ENCODE results near the gene WDR44. TPM values are rescaled to one million over a fixed set of nuclear protein-coding genes. Genes with fewer than 3 reads are reported as not detected.
A peak's percentile ranks its signal among the peaks of the same experiment; 100 is the strongest.

Gene WDR44
- total and polyA plus RNA-seq, 10 of the 15 experiments (the other 5 are each of a cell fraction or from before 2014, with no cell fraction given) = 3.4 to 14.0 (median 11.6) TPM

DNA sequence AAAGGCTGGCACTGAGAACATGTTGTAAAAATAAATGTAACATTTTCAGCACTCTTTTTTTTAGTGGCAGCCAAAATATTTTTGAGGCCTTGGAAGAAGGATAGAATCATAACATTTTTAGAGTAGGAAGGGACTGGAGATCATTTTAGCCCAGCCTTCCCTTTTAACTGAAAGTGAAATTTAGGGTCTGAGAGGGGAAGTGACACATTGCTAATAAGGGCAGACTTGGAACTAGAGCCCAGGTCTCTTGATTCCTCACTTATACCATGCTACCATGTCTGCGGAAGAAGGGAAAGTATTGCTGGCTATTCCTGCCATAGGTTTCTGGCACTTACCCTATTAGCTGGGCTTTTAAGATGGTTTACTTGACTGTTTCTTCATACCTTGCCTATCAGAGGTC is 4.8 kb downstream of the WDR44 start:
- no peak overlapping the region for H3K9ac ChIP-seq (ENCODE audit: control insufficient read depth, insufficient read depth, low read length)
- in situ Hi-C loops (cut with MboI) (no loop called here), intact Hi-C loops (cut with micrococcal nuclease; ENCODE audit: unreplicated experiment) (no loop called here)
- H3K27me3 ChIP-seq (replicated peaks in 1 of 2; ENCODE audit: control insufficient read depth in 2 of 2, insufficient read depth in 2 of 2, low read length in 1 of 2) = no peaks in the 10 kb centered on the region
- no peaks in the 10 kb centered on the region for H3K36me3 ChIP-seq (ENCODE audit: control insufficient read depth in 2 of 2, insufficient read depth in 2 of 2, low read length in 1 of 2)
- peaks cover 59% of the 10 kb centered on the region for H3K79me2 ChIP-seq (ENCODE audit: control insufficient read depth, insufficient read depth, low read length)
- CTCF ChIA-PET = no interaction called here
- peak overlapping the region; percentile 11 for H3K4me2 ChIP-seq (ENCODE audit: control insufficient read depth, insufficient read depth)
- no peak for TF ChIP-seq NR2F1 (conservative IDR thresholded peaks at IDR 0.05)
- TF ChIP-seq, protein P1, sequence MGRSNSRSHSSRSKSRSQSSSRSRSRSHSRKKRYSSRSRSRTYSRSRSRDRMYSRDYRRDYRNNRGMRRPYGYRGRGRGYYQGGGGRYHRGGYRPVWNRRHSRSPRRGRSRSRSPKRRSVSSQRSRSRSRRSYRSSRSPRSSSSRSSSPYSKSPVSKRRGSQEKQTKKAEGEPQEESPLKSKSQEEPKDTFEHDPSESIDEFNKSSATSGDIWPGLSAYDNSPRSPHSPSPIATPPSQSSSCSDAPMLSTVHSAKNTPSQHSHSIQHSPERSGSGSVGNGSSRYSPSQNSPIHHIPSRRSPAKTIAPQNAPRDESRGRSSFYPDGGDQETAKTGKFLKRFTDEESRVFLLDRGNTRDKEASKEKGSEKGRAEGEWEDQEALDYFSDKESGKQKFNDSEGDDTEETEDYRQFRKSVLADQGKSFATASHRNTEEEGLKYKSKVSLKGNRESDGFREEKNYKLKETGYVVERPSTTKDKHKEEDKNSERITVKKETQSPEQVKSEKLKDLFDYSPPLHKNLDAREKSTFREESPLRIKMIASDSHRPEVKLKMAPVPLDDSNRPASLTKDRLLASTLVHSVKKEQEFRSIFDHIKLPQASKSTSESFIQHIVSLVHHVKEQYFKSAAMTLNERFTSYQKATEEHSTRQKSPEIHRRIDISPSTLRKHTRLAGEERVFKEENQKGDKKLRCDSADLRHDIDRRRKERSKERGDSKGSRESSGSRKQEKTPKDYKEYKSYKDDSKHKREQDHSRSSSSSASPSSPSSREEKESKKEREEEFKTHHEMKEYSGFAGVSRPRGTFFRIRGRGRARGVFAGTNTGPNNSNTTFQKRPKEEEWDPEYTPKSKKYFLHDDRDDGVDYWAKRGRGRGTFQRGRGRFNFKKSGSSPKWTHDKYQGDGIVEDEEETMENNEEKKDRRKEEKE (IDR thresholded peaks at IDR 0.05) = no peak
- no peak for TF ChIP-seq PAX8 (IDR thresholded peaks at IDR 0.05)
- no peak for TF ChIP-seq MYC (IDR thresholded peaks at IDR 0.05; ENCODE audit: insufficient read depth, insufficient read length, insufficient replicate concordance, low read length, severe bottlenecking)
- no peak for TF ChIP-seq NFXL1 (IDR thresholded peaks at IDR 0.05; ENCODE audit: borderline replicate concordance)
- TF ChIP-seq, protein P2, sequence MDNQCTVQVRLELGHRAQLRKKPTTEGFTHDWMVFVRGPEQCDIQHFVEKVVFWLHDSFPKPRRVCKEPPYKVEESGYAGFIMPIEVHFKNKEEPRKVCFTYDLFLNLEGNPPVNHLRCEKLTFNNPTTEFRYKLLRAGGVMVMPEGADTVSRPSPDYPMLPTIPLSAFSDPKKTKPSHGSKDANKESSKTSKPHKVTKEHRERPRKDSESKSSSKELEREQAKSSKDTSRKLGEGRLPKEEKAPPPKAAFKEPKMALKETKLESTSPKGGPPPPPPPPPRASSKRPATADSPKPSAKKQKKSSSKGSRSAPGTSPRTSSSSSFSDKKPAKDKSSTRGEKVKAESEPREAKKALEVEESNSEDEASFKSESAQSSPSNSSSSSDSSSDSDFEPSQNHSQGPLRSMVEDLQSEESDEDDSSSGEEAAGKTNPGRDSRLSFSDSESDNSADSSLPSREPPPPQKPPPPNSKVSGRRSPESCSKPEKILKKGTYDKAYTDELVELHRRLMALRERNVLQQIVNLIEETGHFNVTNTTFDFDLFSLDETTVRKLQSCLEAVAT (IDR thresholded peaks at IDR 0.05) = no peak
- TF ChIP-seq FOXM1 (IDR thresholded peaks at IDR 0.05; ENCODE audit: low read depth, low read length) = no peak
- peak in 1 of 2 experiments; percentile 39; a peak in 2 of 4 replicates for TF ChIP-seq IKZF2 (IDR thresholded peaks at IDR 0.05)
- TF ChIP-seq, protein P3, sequence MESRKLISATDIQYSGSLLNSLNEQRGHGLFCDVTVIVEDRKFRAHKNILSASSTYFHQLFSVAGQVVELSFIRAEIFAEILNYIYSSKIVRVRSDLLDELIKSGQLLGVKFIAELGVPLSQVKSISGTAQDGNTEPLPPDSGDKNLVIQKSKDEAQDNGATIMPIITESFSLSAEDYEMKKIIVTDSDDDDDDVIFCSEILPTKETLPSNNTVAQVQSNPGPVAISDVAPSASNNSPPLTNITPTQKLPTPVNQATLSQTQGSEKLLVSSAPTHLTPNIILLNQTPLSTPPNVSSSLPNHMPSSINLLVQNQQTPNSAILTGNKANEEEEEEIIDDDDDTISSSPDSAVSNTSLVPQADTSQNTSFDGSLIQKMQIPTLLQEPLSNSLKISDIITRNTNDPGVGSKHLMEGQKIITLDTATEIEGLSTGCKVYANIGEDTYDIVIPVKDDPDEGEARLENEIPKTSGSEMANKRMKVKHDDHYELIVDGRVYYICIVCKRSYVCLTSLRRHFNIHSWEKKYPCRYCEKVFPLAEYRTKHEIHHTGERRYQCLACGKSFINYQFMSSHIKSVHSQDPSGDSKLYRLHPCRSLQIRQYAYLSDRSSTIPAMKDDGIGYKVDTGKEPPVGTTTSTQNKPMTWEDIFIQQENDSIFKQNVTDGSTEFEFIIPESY (IDR thresholded peaks at IDR 0.05) = no peak
- TF ChIP-seq MEF2A (IDR thresholded peaks at IDR 0.05; ENCODE audit: insufficient read depth, low read depth, low read length) = no peak
- TF ChIP-seq SPI1 (IDR thresholded peaks at IDR 0.05; ENCODE audit: borderline replicate concordance, insufficient read depth, low read depth, low read length) = peak; percentile 85
- TF ChIP-seq SRF (IDR thresholded peaks at IDR 0.05; ENCODE audit: low read depth in 2 of 2, low read length in 2 of 2) = peak; percentile 14 to 43; a peak in 1 of 4 replicates
- TF ChIP-seq LARP7 (IDR thresholded peaks at IDR 0.05) = no peak
- no peak for TF ChIP-seq IRF4 (IDR thresholded peaks at IDR 0.05; ENCODE audit: low read depth, low read length)
- no peak for TF ChIP-seq ATF7 (IDR thresholded peaks at IDR 0.05; ENCODE audit: low read depth)
- TF ChIP-seq JUNB (IDR thresholded peaks at IDR 0.05) = no peak
- TF ChIP-seq IKZF1 (conservative IDR thresholded peaks at IDR 0.05) = 0 out of 2 replicates have a peak, but pooled peaks have one; percentile 26
- H3K4me3 ChIP-seq = peak overlapping the region; percentile 51
- DNase-seq (ENCODE audit: low read depth, low spot score) (no peak), FAIRE-seq (no peak), ATAC-seq (peak; percentile 42)
- H3K4me1 ChIP-seq (ENCODE audit: control insufficient read depth, insufficient read depth, low read length) = peaks cover 5% of the 10 kb centered on the region
- H4K20me1 ChIP-seq (ENCODE audit: control insufficient read depth, insufficient read depth) = no peaks in the 10 kb centered on the region
- WGBS (ENCODE audit: insufficient coverage, insufficient replicate concordance, low lambda C conversion rate, missing lambda C conversion rate) = 88% methylated on average over 1 of the region's 1 CpG
- H3K27ac ChIP-seq (ENCODE audit: control insufficient read depth, insufficient read depth) = peak overlapping the region; percentile 38
- SMC1A ChIA-PET (ENCODE audit: uncharacterized antibody, unreplicated experiment) = interaction anchor here (0.8 to 1.2 kb wide), 2 partner anchors 108 to 145 kb away, joined by 3 read pairs; partner anchors contain the start of gene DOCK11
- RAD21 ChIA-PET (ENCODE audit: unreplicated experiment) = interaction anchor here (1.9 kb wide), 1 partner anchor 146 kb away, joined by 5 read pairs; no protein-coding TSS in a partner anchor
- no peak overlapping the region for H2AFZ ChIP-seq (ENCODE audit: control insufficient read depth, low read depth, low read length)
- no TSS peak for BruUV-seq (replicated peaks)
- POLR2A ChIA-PET = interaction anchor here (0.6 kb wide), 1 partner anchor 196 kb away, joined by 3 read pairs; no protein-coding TSS in a partner anchor
- H3K9me3 ChIP-seq (replicated peaks; ENCODE audit: control insufficient read depth, insufficient read depth, low read length) = no peaks in the 10 kb centered on the region

Data from GM12878 (cell line).